Keratinocyte (primary cell): ENCODE results near the gene AANAT. TPM values are rescaled to one million over a fixed set of nuclear protein-coding genes. Genes with fewer than 3 reads are reported as not detected.

ENCODE experiments used
- DNase-seq: peaks from one replicate; pipeline ENCODE4 v3.0.0-alpha.2; 2011; ENCODE audit warnings: low read depth, missing footprints, low spot score
- FAIRE-seq: peaks from 2 replicates; lab custom pipeline; 2011; peaks lifted over from hg19 to GRCh38; lab: Jason Lieb, UNC
- H2AFZ ChIP-seq: 2 replicates; pipeline ENCODE4 v1.6.0; 2012; ENCODE audit warnings: low read length, control low read depth, inconsistent platforms; ENCODE audit not compliant: control insufficient read depth
- H3K27ac ChIP-seq: 2 replicates; pipeline ENCODE4 v1.5.1; 2011; ENCODE audit warnings: low read length; ENCODE audit not compliant: control insufficient read depth, insufficient read depth
- H3K27me3 ChIP-seq: 3 replicates; pipeline ENCODE4 v1.6.0; 2011; ENCODE audit warnings: low read length; ENCODE audit not compliant: control insufficient read depth, insufficient read depth; ENCODE audit errors: extremely low read depth
- H3K36me3 ChIP-seq, 2 experiments: 2 replicates in 1 of 2; 3 replicates in 1 of 2; pipeline ENCODE4 v1.5.1; 2011; ENCODE audit warnings: low read length in 2 of 2, mild to moderate bottlenecking in 1 of 2; ENCODE audit not compliant: control insufficient read depth in 2 of 2, insufficient read depth in 2 of 2; ENCODE audit errors: extremely low read depth in 1 of 2
- H3K4me1 ChIP-seq: 3 replicates; pipeline ENCODE4 v1.5.1; 2011; ENCODE audit warnings: low read length; ENCODE audit not compliant: control insufficient read depth, insufficient read depth; ENCODE audit errors: extremely low read depth
- H3K4me2 ChIP-seq: 3 replicates; pipeline ENCODE4 v1.6.0; 2011; ENCODE audit warnings: low read depth, low read length; ENCODE audit not compliant: control insufficient read depth, insufficient read depth; ENCODE audit errors: extremely low read depth
- H3K4me3 ChIP-seq, 3 experiments: fragments of 200-600 bp in 1 of 3; sonication (generic) in 1 of 3; 2 replicates in 2 of 3; 3 replicates in 1 of 3; pipeline ENCODE4 v1.5.1; 2011 to 2016; ENCODE audit warnings: low read length in 3 of 3, mild to moderate bottlenecking in 3 of 3, control low read depth in 2 of 3, inconsistent platforms in 1 of 3, low read depth in 1 of 3, mixed read lengths in 1 of 3, mixed run types in 1 of 3, moderate library complexity in 1 of 3; ENCODE audit not compliant: control insufficient read depth in 2 of 3, insufficient read depth in 2 of 3; ENCODE audit errors: extremely low read depth in 1 of 3
- H3K79me2 ChIP-seq: 2 replicates; pipeline ENCODE4 v1.6.0; 2012; ENCODE audit warnings: low read length; ENCODE audit not compliant: control insufficient read depth, insufficient read depth
- H3K9ac ChIP-seq: 3 replicates; pipeline ENCODE4 v1.6.0; 2011; ENCODE audit warnings: low read length; ENCODE audit not compliant: control insufficient read depth, insufficient read depth; ENCODE audit errors: extremely low read depth
- H3K9me1 ChIP-seq: 3 replicates; pipeline ENCODE4 v1.6.0; 2011; ENCODE audit warnings: low read length; ENCODE audit not compliant: control insufficient read depth, insufficient read depth; ENCODE audit errors: extremely low read depth
- H3K9me3 ChIP-seq: 2 replicates; pipeline ENCODE4 v1.5.1; 2012; ENCODE audit warnings: low read depth, low read length; ENCODE audit not compliant: control insufficient read depth
- H4K20me1 ChIP-seq: 3 replicates; pipeline ENCODE4 v1.6.0; 2011; ENCODE audit warnings: low read length; ENCODE audit not compliant: control insufficient read depth, insufficient read depth; ENCODE audit errors: extremely low read depth
- CTCF ChIP-seq, 3 experiments: IDR thresholded peaks in 1 of 3; conservative IDR thresholded peaks in 1 of 3; optimal IDR thresholded peaks in 1 of 3; 2 replicates in 2 of 3; 3 replicates in 1 of 3; pipeline versions ENCODE3 to v1.5.1; 2011; ENCODE audit warnings: low read length in 3 of 3, mild to moderate bottlenecking in 3 of 3, moderate library complexity in 2 of 3, control low read depth in 1 of 3, inconsistent platforms in 1 of 3; ENCODE audit not compliant: insufficient read depth in 2 of 3; ENCODE audit errors: extremely low read depth in 1 of 3
- EZH2 ChIP-seq: IDR thresholded peaks from one replicate; pipeline ENCODE4 v1.6.1; 2012; ENCODE audit warnings: inconsistent platforms, mild to moderate bottlenecking, low read length, moderate library complexity
- dilution Hi-C: fragments of 300-500 bp; cut with MboI; formaldehyde crosslinking; loops from one replicate; pipeline ENCODE4 v1.7.0; 2020; ENCODE audit warnings: low sequenced_read_pairs; ENCODE audit not compliant: extremely low pct_ligation_motif_present
- polyA plus RNA-seq, 5 experiments: library from polyadenylated mRNA; depleted of rRNA in 3 of 5; stranded (reverse) in 3 of 5; stranded (forward) in 1 of 5; unstranded in 1 of 5; fragments of >200 nt; gene quantifications; 1 replicate in 1 of 5; 2 replicates in 3 of 5; 3 replicates in 1 of 5; pipeline versions ENCODE4 v1.2.1 to v1.2.3, GENCODE V29; 2011 to 2012; ENCODE audit warnings: missing spikeins in 2 of 5, low read depth in 1 of 5, low replicate concordance in 1 of 5

Gene AANAT
- polyA plus RNA-seq, 1 donor (not counting 4 experiments of a cell fraction or from before 2014, with no cell fraction given), result not detected

DNA sequence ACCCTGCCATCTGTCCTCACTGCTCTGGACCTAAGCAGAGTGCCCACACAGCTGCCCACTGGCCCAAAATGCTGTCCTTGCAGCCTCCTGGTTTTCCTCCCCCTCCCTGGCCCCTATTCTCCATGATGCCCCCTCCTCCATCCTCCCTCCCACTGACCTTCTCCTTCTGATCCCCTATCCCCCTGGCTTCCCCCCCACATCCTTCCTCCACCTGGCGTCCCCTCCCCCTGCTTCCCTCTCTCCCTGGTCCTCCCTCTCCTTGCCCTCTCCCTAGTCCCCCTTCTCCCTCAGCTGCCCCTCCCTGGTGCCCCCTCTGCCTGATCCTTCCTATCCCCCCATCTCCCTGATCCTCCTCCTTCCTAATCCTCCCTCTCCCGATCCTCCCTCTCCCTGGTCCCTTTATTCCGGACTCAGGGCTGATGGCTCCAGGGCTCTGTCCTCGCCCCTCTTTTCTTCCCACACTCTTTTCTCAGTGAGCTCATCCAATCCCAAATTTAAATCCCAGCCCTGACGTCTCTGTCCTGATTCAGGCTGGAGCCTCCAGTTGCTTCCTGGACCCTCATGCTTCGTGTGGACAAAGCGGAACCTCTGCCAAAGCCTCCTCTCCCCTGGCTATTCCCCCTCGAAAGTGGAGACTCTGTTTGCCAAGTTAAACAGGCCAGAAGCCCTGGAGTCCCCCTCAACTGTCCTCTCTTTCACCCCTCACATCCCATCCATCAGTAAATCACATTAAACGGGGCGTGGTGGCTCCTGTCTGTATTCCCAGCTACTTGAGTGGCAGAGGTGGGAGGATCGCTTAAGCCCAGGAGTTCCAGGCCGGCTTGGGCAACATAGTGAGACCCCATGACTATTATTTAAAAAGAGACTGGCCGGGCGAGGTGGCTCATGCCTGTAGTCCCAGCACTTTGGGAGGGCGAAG, 51.9 kb downstream of the AANAT start:
- Histone ChIP-seq H3K79me2 (no peaks in the 10 kb centered on the region), H3K4me2 (no peak overlapping the region), H3K36me3 (no peaks in the 10 kb centered on the region), H3K9me3 (no peaks in the 10 kb centered on the region), H3K9ac (no peak overlapping the region), H3K9me1 (no peaks in the 10 kb centered on the region), H4K20me1 (no peaks in the 10 kb centered on the region), H3K4me3 (no peak overlapping the region), H3K4me1 (peaks cover 13% of the 10 kb centered on the region), H3K27ac (no peak overlapping the region), H2AFZ (no peak overlapping the region), H3K27me3 (no peaks in the 10 kb centered on the region)
- no peak for FAIRE-seq
- TF ChIP-seq EZH2 (no peak), CTCF (optimal IDR thresholded peaks at IDR 0.05 in 1 of 3, IDR thresholded peaks at IDR 0.05 in 1 of 3, conservative IDR thresholded peaks at IDR 0.05 in 1 of 3; ENCODE audit: extremely low read depth in 1 of 3, insufficient read depth in 2 of 3, low read length in 3 of 3) (no peak)
- dilution Hi-C loops, result no loop called here
- no peak for DNase-seq

Other genes with a start within 250 kb of the AANAT start
- not detected in 3 replicates for gene RNF157, start 227.1 kb upstream of the AANAT start, polyA plus RNA-seq
- gene UBALD2, start 202.3 kb upstream of the AANAT start, polyA plus RNA-seq, result 9.4 to 33.9 TPM (median 28.7 TPM) in 3 replicates
- 1.1 to 4.8 TPM (median 1.6 TPM) in 3 replicates for gene QRICH2, start 159.3 kb upstream of the AANAT start, polyA plus RNA-seq
- 41.7 to 76.4 TPM (median 51.4 TPM) in 3 replicates for gene PRPSAP1, start 113.7 kb upstream of the AANAT start, polyA plus RNA-seq
- 50.2 to 113 TPM (median 84.7 TPM) in 3 replicates for gene SPHK1, start 83.0 kb upstream of the AANAT start, polyA plus RNA-seq
- 8.9 to 12.3 TPM (median 10.9 TPM) in 3 replicates for gene UBE2O, start 14.5 kb upstream of the AANAT start, polyA plus RNA-seq
- 14.9 to 22.6 TPM (median 20.6 TPM) in 3 replicates for gene RHBDF2, start 33.8 kb downstream of the AANAT start, polyA plus RNA-seq
- gene CYGB, start 70.1 kb downstream of the AANAT start, polyA plus RNA-seq, result 10.3 to 26.1 TPM (median 15.3 TPM) in 3 replicates
- 0.65 to 1.7 TPM (median 1.2 TPM) in 3 replicates for gene PRCD, start 72.4 kb downstream of the AANAT start, polyA plus RNA-seq
- 38.7 to 63.2 TPM (median 45.8 TPM) in 3 replicates for gene ST6GALNAC2, start 118.3 kb downstream of the AANAT start, polyA plus RNA-seq
- gene ST6GALNAC1, start 176.2 kb downstream of the AANAT start, polyA plus RNA-seq, result 0.28 to 0.84 TPM (median 0.46 TPM) in 3 replicates
- gene MXRA7, start 243.4 kb downstream of the AANAT start, polyA plus RNA-seq, result 113 to 118 TPM (median 114 TPM) in 3 replicates